ENCODE measurements around the gene GPR34.
"Not testable (repeated sequence)": the region's sequence is repeated elsewhere in the genome, so short reads cannot be mapped to it uniquely, and the experiment has no call there.

The GPR34 gene

GRCh38 chrX:41693024-41693423, 4.3 kb downstream of the GPR34 start:
- no peak for DNase-seq (ENCODE audit: low read depth in 3 of 3, low spot score in 1 of 3)

- no peak for DNase-seq (ENCODE audit: low read depth in 3 of 3, low spot score in 1 of 3)
Observed at GRCh38 chrX:41695426-41695825, 6.7 kb downstream of the GPR34 start.

GRCh38 chrX:41703574-41704029, 14.8 kb downstream of the GPR34 start:
- no peak for DNase-seq (ENCODE audit: low read depth in 3 of 3, low spot score in 1 of 3)

- DNase-seq (ENCODE audit: low read depth in 3 of 3, low spot score in 1 of 3) = no peak
Observed at GRCh38 chrX:41705042-41705441, 16.3 kb downstream of the GPR34 start.

GRCh38 chrX:41705680-41706374, 17.1 kb downstream of the GPR34 start:
- no peak for DNase-seq (ENCODE audit: low read depth in 3 of 3, low spot score in 1 of 3)

- DNase-seq (ENCODE audit: low read depth in 3 of 3, low spot score in 1 of 3) = no peak
Observed at GRCh38 chrX:41707218-41707617, 18.4 kb downstream of the GPR34 start.

- DNase-seq (ENCODE audit: low read depth in 3 of 3, low spot score in 1 of 3) = no peak
Observed at GRCh38 chrX:41708486-41708885, 19.7 kb downstream of the GPR34 start.

GRCh38 chrX:41711021-41711667, 22.4 kb downstream of the GPR34 start:
- no peak for DNase-seq (ENCODE audit: low read depth in 3 of 3, low spot score in 1 of 3)

- DNase-seq (ENCODE audit: low read depth in 3 of 3, low spot score in 1 of 3) = no peak
Observed at GRCh38 chrX:41716222-41716621, 27.4 kb downstream of the GPR34 start.

- no peak for DNase-seq (ENCODE audit: low read depth in 3 of 3, low spot score in 1 of 3)
Observed at GRCh38 chrX:41716767-41717473, 28.1 kb downstream of the GPR34 start.

GRCh38 chrX:41718481-41719235, 29.9 kb downstream of the GPR34 start:
- DNase-seq (ENCODE audit: low read depth in 3 of 3, low spot score in 1 of 3) = no peak

GRCh38 chrX:41719610-41720009, 30.8 kb downstream of the GPR34 start:
- not testable (repeated sequence) for DNase-seq (ENCODE audit: low read depth in 3 of 3, low spot score in 1 of 3)

- no peak for DNase-seq (ENCODE audit: low read depth in 3 of 3, low spot score in 1 of 3)
Observed at GRCh38 chrX:41720125-41720779, 31.5 kb downstream of the GPR34 start.

GRCh38 chrX:41721590-41721989, 32.8 kb downstream of the GPR34 start:
- DNase-seq (ENCODE audit: low read depth in 3 of 3, low spot score in 1 of 3) = no peak

GRCh38 chrX:41722214-41722613, 33.4 kb downstream of the GPR34 start:
- no peak for DNase-seq (ENCODE audit: low read depth in 3 of 3, low spot score in 1 of 3)

- no peak for DNase-seq (ENCODE audit: low read depth in 3 of 3, low spot score in 1 of 3)
Observed at GRCh38 chrX:41722816-41723618, 34.2 kb downstream of the GPR34 start.

GRCh38 chrX:41723826-41724225, 35.1 kb downstream of the GPR34 start, which contains the start of gene GPR82:
Gene GPR82, plus strand, starts transcription at chrX:41724181. Its CDS starts 2,846 bp downstream, at chrX:41727027.
- DNase-seq (ENCODE audit: low read depth in 3 of 3, low spot score in 1 of 3) = no peak

GRCh38 chrX:41728125-41728524, 39.4 kb downstream of the GPR34 start:
- no peak for DNase-seq (ENCODE audit: low read depth in 3 of 3, low spot score in 1 of 3)

GRCh38 chrX:41730081-41730480, 41.3 kb downstream of the GPR34 start:
- DNase-seq (ENCODE audit: low read depth in 3 of 3, low spot score in 1 of 3) = no peak

GRCh38 chrX:41732260-41732659, 43.5 kb downstream of the GPR34 start:
- no peak for DNase-seq (ENCODE audit: low read depth in 3 of 3, low spot score in 1 of 3)

Data from stimulated activated CD4-positive, alpha-beta T cell treated with anti-CD3 and anti-CD28 coated beads, TNF-alpha, amount 100 ng/mL, for 1 hour (primary cell).